Fibroblast of villous mesenchyme (primary cell): ENCODE data around the gene GPRC5A. TPM values are rescaled to one million over a fixed set of nuclear protein-coding genes. Genes with fewer than 3 reads are reported as not detected.

Source experiments
- DNase-seq: peaks from one replicate; pipeline ENCODE4 v3.0.0-alpha.2; 2010; ENCODE audit warnings: low read depth
- H3K4me3 ChIP-seq: 2 replicates; pipeline ENCODE4 v1.5.1; 2011; ENCODE audit warnings: low read depth, mild to moderate bottlenecking, low read length
- total RNA-seq: library from RNA; depleted of rRNA; stranded (reverse); fragments of >200 nt; gene quantifications from 2 replicates; pipeline ENCODE4 v1.2.3, GENCODE V29; 2012
- TF ChIP-seq, protein P1 (sequence below): IDR thresholded peaks from 2 replicates; pipeline ENCODE4 v1.5.1; 2012; ENCODE audit warnings: low read depth, mild to moderate bottlenecking, low read length; ENCODE audit not compliant: insufficient read depth

The GPRC5A gene
- total RNA-seq, 1 donor = 127 TPM

DNA sequence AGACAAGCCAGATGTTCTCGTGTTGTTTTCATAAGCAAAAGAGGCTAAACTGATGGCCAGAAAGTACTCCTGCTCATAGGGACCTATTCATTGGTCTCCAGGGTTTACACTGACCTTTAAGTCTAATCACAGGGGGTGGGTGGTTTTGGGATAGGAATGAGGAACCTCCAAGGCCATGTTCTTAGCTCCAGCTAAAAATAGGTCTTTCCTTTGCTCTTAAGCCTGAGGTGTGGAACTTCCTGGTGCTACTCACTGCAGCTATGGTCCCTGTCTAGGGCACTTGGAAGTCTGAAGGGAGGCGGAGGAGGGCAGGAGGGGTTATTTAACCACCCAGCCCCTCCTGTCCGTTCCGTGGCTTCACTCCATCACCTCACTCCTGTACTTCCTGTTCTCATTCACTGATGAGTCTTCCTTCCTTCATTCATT is 18.6 kb downstream of the GPRC5A start:
- TF ChIP-seq, protein P1, sequence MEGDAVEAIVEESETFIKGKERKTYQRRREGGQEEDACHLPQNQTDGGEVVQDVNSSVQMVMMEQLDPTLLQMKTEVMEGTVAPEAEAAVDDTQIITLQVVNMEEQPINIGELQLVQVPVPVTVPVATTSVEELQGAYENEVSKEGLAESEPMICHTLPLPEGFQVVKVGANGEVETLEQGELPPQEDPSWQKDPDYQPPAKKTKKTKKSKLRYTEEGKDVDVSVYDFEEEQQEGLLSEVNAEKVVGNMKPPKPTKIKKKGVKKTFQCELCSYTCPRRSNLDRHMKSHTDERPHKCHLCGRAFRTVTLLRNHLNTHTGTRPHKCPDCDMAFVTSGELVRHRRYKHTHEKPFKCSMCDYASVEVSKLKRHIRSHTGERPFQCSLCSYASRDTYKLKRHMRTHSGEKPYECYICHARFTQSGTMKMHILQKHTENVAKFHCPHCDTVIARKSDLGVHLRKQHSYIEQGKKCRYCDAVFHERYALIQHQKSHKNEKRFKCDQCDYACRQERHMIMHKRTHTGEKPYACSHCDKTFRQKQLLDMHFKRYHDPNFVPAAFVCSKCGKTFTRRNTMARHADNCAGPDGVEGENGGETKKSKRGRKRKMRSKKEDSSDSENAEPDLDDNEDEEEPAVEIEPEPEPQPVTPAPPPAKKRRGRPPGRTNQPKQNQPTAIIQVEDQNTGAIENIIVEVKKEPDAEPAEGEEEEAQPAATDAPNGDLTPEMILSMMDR = no peak
- peak; percentile 99 for DNase-seq
- no peak overlapping the region for H3K4me3 ChIP-seq

DNA sequence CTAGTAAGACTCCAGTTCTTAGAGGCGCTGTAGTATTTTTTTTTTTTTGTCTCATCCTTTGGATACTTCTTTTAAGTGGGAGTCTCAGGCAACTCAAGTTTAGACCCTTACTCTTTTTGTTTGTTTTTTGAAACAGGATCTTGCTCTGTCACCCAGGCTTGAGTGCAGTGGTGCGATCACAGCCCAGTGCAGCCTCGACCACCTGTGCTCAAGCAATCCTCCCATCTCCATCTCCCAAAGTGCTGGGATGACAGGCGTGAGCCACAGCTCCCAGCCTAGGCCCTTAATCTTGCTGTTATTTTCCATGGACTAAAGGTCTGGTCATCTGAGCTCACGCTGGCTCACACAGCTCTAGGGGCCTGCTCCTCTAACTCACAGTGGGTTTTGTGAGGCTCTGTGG is 21.3 kb downstream of the GPRC5A start:
- no peak for DNase-seq
- TF ChIP-seq, protein P1 = no peak
- H3K4me3 ChIP-seq = no peak overlapping the region

DNA sequence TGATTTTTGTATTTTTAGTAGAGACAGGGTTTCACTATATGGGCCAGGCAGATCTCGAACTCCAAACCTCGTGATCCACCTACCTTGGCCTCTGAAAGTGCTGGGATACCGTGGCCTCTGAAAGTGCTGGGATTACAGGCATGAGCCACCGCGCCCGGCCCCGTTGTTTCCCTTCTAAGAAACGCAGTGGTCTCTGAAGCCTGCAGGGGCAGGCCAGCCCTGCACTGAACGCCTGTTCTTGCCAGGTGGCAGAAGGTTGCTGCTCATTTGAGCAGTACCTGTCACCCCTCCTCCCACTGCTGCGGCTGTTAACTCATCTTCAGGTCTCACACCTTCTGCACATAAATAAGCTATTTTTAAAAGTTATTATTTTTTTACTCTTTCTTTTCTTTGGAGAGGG is 24.3 kb downstream of the GPRC5A start:
- TF ChIP-seq, protein P1 = no peak
- no peak for DNase-seq
- H3K4me3 ChIP-seq = no peak overlapping the region

DNA sequence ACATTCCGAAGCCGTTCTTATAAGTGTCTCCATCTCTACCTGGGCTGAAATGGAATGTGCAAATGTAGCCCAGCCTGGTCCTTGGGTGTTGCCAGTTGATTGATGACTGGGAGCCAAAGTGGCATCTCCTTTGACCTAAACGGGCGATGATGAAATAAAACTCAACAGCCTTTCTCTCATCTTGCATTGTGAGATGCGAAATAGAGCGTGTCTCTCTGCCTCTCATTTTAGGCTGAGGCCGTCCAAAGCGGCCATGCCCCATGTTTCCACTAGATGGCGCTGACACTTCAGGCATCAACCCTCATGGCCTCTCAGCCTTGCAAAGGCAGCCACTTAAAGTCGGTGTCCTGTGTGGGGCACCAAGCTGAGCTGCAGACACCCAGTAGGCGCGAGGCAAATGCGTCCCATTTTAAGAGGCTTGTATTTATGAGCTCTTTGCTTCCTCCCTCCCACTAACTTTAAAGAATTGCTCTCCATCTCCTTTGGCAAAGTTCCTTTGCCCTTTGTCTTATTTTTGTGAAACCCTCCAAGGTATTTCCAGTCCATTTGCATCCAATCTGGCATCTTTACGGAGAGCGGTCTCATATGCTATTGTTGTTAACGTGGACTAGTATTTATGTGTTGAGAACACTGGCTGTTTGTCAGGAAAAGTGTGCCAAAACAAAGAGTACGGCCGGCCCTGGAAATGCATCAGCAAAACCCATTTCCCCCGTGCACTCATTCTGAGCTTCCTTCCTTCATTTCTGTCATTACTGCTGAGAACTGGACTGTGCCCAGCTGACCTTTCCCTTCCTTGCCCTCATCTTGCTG is 25.0 kb downstream of the GPRC5A start:
- DNase-seq = peak; percentile 82
- TF ChIP-seq, protein P1 = peak; percentile 96
- no peak overlapping the region for H3K4me3 ChIP-seq

GRCh38 chr12:12917517-12917916 is 26.2 kb downstream of the GPRC5A start:
- no peak for DNase-seq
- no peak overlapping the region for H3K4me3 ChIP-seq
- TF ChIP-seq, protein P1 = no peak

DNA sequence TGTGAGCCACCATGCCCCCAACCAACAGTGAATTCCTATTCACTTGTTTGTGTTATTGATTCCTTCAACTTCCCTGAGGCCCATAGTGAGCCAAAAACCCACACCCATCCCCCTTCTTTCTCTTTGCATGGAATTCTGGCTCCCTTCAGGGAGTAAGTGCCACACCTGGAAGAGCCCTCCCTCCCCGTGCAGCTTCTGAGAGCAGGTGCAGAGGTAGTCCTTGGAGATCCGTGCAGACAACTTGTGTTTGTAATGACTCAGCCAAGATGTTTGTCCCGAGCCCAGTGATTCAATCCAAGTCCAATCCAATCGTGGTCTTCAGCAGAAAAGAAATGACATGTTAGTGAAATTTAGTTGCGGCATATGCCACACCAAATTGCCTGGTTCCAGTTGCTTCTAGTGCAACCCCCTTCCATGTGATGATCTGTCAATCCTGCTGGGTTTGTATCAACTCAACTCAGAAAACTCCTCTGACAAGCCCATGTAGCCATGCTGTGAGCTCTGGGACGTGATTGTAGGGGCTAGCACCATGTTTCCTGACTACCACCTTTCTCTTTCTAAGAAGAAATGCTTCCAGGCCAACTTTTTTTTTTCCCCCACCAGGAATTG is 27.5 kb downstream of the GPRC5A start:
- no peak for DNase-seq
- TF ChIP-seq, protein P1 = no peak
- H3K4me3 ChIP-seq = no peak overlapping the region
